HepG2 (cell line): Measurements from ENCODE around the gene PGP. TPM values are rescaled to one million over a fixed set of nuclear protein-coding genes. Genes with fewer than 3 reads are reported as not detected.

Source experiments
- POGZ ChIP-seq: sonication (generic); formaldehyde crosslinking; IDR thresholded peaks from 2 replicates; pipeline ENCODE4 v1.4.0; 2020; ENCODE audit warnings: mild to moderate bottlenecking, missing genetic modification reagents
- POLR2G ChIP-seq: fragments of 200-400 bp; formaldehyde crosslinking; IDR thresholded peaks from 2 replicates; pipeline ENCODE4 v1.6.1; 2018; ENCODE audit warnings: mild to moderate bottlenecking, low read depth, low read length, moderate library complexity
- SIX4 ChIP-seq: sonication (generic); formaldehyde crosslinking; IDR thresholded peaks from 2 replicates; pipeline ENCODE4 v1.4.0; 2020; ENCODE audit warnings: missing genetic modification reagents
- SOX13 ChIP-seq, 3 experiments: fragments of 450-650 bp in 1 of 3; sonication (generic) in 1 of 3; formaldehyde crosslinking in 1 of 3; IDR thresholded peaks in 2 of 3; conservative IDR thresholded peaks in 1 of 3; 2 replicates each; pipeline versions ENCODE4 v1.5.0 to v1.6.1; 2016 to 2020; ENCODE audit warnings: antibody characterized with exemption in 1 of 3, mild to moderate bottlenecking in 1 of 3, missing compliant biosample characterization in 1 of 3, missing genetic modification reagents in 1 of 3, moderate library complexity in 1 of 3
- TBX3 ChIP-seq: fragments of 450-650 bp; IDR thresholded peaks from 2 replicates; pipeline ENCODE4 v1.6.1; 2017; ENCODE audit warnings: antibody characterized with exemption, mild to moderate bottlenecking, inconsistent platforms, borderline replicate concordance
- ZBTB1 ChIP-seq: sonication (generic); formaldehyde crosslinking; IDR thresholded peaks from 2 replicates; pipeline ENCODE4 v1.4.0; 2020; ENCODE audit warnings: missing genetic modification reagents, borderline replicate concordance
- ZFP62 ChIP-seq: sonication (generic); formaldehyde crosslinking; IDR thresholded peaks from 2 replicates; pipeline ENCODE4 v1.4.0; 2020; ENCODE audit warnings: missing genetic modification reagents
- ZIK1 ChIP-seq: sonication (generic); formaldehyde crosslinking; IDR thresholded peaks from 2 replicates; pipeline ENCODE4 v1.5.0; 2020; ENCODE audit warnings: mild to moderate bottlenecking, low read depth, missing genetic modification reagents, borderline replicate concordance
- ZMYM2 ChIP-seq: sonication (generic); formaldehyde crosslinking; IDR thresholded peaks from 2 replicates; pipeline ENCODE4 v1.8.0; 2022; ENCODE audit warnings: mild to moderate bottlenecking, missing genetic modification reagents
- ZNF530 ChIP-seq: sonication (generic); formaldehyde crosslinking; IDR thresholded peaks from 2 replicates; pipeline ENCODE4 v1.5.0; 2020; ENCODE audit warnings: low read depth, mild to moderate bottlenecking, missing genetic modification reagents
- ZSCAN20 ChIP-seq: sonication (generic); formaldehyde crosslinking; IDR thresholded peaks from 2 replicates; pipeline ENCODE4 v1.4.0; 2020; ENCODE audit warnings: missing genetic modification reagents, mild to moderate bottlenecking, borderline replicate concordance
- ZSCAN31 ChIP-seq: sonication (generic); formaldehyde crosslinking; IDR thresholded peaks from 2 replicates; pipeline ENCODE4 v1.5.0; 2020; ENCODE audit warnings: low read depth, mild to moderate bottlenecking, missing genetic modification reagents
- polyA plus RNA-seq, 8 experiments: library from polyadenylated mRNA; depleted of rRNA in 3 of 8; stranded (reverse) in 7 of 8; unstranded in 1 of 8; fragments of >200 nt; fragmentation: Illumina TruSeq in 4 of 8; extraction: Trizol in 4 of 8; gene quantifications; 2 replicates each; pipeline versions ENCODE4 v1.2.1 to v1.2.3, GENCODE V29; 2011 to 2016; ENCODE audit warnings: low read depth in 4 of 8, missing spikeins in 1 of 8, mixed read lengths in 1 of 8; ENCODE audit not compliant: insufficient read depth in 1 of 8
- total RNA-seq, 5 experiments: library from RNA; depleted of rRNA; stranded (reverse); fragments of >200 nt; fragmentation: Illumina TruSeq; extraction: Trizol; gene quantifications; 2 replicates each; pipeline ENCODE4 v1.2.3, GENCODE V29; 2016; ENCODE audit warnings: low read depth in 1 of 5
- TF ChIP-seq, protein P1 (sequence below), 2 experiments: sonication (generic) in 1 of 2; formaldehyde crosslinking in 1 of 2; IDR thresholded peaks; 2 replicates each; pipeline versions ENCODE4 v1.5.1 to v1.6.1; 2011 to 2020; ENCODE audit warnings: borderline replicate concordance in 1 of 2, low read depth in 1 of 2, low read length in 1 of 2, mild to moderate bottlenecking in 1 of 2, missing genetic modification reagents in 1 of 2, moderate library complexity in 1 of 2
- TF ChIP-seq, protein P2 (sequence below): sonication (generic); formaldehyde crosslinking; IDR thresholded peaks from 2 replicates; pipeline ENCODE4 v1.8.0; 2022; ENCODE audit warnings: mild to moderate bottlenecking, missing genetic modification reagents; ENCODE audit not compliant: insufficient replicate concordance
- TF ChIP-seq, protein P3 (sequence below): sonication (generic); formaldehyde crosslinking; IDR thresholded peaks from 2 replicates; pipeline ENCODE4 v1.4.0; 2020; ENCODE audit warnings: mild to moderate bottlenecking, missing genetic modification reagents, borderline replicate concordance
- TF ChIP-seq, protein P4 (sequence below): sonication (generic); formaldehyde crosslinking; IDR thresholded peaks from 2 replicates; pipeline ENCODE4 v1.4.0; 2020; ENCODE audit warnings: missing genetic modification reagents

Gene PGP
- total and polyA plus RNA-seq, 2 of the 13 experiments (the other 11 are each of a cell fraction or from before 2014, with no cell fraction given): 7.3 to 18.3 TPM

DNA sequence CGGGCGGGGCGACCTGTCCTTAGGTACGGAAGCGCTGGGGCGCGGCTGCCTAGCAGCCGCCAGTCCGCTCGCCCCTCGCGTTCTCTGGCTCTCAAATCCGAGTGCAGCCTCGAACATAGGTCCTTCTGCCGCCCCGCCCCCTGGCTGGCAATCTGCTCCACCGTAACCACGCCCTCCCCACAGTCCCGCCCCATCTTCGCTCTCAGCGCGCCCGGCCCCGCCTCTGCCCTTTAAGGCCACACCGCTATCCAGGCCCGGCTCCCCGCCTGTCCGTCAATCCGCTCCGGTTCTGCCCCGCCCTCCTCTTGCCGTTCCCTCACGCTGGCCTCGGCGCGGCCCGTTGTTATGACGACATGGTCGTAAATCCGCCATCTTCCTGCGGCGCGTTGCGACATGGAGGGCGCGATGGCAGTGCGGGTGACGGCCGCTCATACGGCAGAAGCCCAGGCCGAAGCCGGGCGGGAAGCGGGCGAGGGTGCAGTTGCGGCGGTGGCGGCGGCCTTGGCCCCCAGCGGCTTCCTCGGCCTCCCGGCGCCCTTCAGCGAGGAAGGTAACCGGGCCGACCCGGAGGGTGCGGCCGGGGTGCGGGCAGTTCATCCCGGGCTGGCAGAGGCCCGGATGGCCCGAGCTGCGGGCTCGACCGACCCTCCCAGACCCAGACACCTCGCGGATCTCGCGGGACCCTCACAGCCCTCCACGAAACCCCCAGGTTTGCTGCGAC is 8.7 kb upstream of the PGP start, which contains the start of gene E4F1 (continued):
- TF ChIP-seq POLR2G: peak; percentile 92
- no peak for TF ChIP-seq ZFP62 (CRISPR knock-in tag)
- 0 out of 2 replicates have a peak, but pooled peaks have one; percentile 52 for TF ChIP-seq ZMYM2
- no peak; the same call in 1 of the 2 replicates for TF ChIP-seq SOX13 (IDR thresholded peaks at IDR 0.05)
- TF ChIP-seq SOX13 (CRISPR knock-in tag; conservative IDR thresholded peaks at IDR 0.05 in 1 of 2, IDR thresholded peaks at IDR 0.05 in 1 of 2): 0 out of 4 replicates have a peak, but pooled peaks of 1 of the 2 experiments have one; percentile 23
- peak; percentile 75 for TF ChIP-seq POGZ
- TF ChIP-seq, protein P1, sequence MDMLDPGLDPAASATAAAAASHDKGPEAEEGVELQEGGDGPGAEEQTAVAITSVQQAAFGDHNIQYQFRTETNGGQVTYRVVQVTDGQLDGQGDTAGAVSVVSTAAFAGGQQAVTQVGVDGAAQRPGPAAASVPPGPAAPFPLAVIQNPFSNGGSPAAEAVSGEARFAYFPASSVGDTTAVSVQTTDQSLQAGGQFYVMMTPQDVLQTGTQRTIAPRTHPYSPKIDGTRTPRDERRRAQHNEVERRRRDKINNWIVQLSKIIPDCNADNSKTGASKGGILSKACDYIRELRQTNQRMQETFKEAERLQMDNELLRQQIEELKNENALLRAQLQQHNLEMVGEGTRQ (IDR thresholded peaks at IDR 0.05; ENCODE audit: low read depth, low read length): no peak
- TF ChIP-seq, protein P1 (CRISPR knock-in tag; IDR thresholded peaks at IDR 0.05; ENCODE audit: borderline replicate concordance): peak; percentile 51; the same call in 1 of the 2 replicates
- peak; percentile 84 for TF ChIP-seq ZSCAN31 (CRISPR knock-in tag)
- TF ChIP-seq, protein P2, sequence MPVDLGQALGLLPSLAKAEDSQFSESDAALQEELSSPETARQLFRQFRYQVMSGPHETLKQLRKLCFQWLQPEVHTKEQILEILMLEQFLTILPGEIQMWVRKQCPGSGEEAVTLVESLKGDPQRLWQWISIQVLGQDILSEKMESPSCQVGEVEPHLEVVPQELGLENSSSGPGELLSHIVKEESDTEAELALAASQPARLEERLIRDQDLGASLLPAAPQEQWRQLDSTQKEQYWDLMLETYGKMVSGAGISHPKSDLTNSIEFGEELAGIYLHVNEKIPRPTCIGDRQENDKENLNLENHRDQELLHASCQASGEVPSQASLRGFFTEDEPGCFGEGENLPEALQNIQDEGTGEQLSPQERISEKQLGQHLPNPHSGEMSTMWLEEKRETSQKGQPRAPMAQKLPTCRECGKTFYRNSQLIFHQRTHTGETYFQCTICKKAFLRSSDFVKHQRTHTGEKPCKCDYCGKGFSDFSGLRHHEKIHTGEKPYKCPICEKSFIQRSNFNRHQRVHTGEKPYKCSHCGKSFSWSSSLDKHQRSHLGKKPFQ (CRISPR knock-in tag): peak; percentile 58
- TF ChIP-seq, protein P3, sequence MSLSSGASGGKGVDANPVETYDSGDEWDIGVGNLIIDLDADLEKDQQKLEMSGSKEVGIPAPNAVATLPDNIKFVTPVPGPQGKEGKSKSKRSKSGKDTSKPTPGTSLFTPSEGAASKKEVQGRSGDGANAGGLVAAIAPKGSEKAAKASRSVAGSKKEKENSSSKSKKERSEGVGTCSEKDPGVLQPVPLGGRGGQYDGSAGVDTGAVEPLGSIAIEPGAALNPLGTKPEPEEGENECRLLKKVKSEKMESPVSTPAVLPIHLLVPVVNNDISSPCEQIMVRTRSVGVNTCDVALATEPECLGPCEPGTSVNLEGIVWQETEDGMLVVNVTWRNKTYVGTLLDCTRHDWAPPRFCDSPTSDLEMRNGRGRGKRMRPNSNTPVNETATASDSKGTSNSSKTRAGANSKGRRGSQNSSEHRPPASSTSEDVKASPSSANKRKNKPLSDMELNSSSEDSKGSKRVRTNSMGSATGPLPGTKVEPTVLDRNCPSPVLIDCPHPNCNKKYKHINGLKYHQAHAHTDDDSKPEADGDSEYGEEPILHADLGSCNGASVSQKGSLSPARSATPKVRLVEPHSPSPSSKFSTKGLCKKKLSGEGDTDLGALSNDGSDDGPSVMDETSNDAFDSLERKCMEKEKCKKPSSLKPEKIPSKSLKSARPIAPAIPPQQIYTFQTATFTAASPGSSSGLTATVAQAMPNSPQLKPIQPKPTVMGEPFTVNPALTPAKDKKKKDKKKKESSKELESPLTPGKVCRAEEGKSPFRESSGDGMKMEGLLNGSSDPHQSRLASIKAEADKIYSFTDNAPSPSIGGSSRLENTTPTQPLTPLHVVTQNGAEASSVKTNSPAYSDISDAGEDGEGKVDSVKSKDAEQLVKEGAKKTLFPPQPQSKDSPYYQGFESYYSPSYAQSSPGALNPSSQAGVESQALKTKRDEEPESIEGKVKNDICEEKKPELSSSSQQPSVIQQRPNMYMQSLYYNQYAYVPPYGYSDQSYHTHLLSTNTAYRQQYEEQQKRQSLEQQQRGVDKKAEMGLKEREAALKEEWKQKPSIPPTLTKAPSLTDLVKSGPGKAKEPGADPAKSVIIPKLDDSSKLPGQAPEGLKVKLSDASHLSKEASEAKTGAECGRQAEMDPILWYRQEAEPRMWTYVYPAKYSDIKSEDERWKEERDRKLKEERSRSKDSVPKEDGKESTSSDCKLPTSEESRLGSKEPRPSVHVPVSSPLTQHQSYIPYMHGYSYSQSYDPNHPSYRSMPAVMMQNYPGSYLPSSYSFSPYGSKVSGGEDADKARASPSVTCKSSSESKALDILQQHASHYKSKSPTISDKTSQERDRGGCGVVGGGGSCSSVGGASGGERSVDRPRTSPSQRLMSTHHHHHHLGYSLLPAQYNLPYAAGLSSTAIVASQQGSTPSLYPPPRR: peak; percentile 68; the same call in 1 of the 2 replicates
- no peak for TF ChIP-seq ZIK1 (CRISPR knock-in tag)
- no peak; the same call in 1 of the 2 replicates for TF ChIP-seq ZSCAN20 (CRISPR knock-in tag)
- TF ChIP-seq TBX3: peak; percentile 19; the same call in 1 of the 2 replicates
- TF ChIP-seq, protein P4, sequence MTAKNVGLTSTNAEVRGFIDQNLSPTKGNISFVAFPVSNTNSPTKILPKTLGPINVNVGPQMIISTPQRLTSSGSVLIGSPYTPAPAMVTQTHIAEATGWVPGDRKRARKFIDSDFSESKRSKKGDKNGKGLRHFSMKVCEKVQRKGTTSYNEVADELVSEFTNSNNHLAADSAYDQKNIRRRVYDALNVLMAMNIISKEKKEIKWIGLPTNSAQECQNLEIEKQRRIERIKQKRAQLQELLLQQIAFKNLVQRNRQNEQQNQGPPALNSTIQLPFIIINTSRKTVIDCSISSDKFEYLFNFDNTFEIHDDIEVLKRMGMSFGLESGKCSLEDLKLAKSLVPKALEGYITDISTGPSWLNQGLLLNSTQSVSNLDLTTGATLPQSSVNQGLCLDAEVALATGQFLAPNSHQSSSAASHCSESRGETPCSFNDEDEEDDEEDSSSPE: peak; percentile 81
- no peak for TF ChIP-seq SIX4 (CRISPR knock-in tag)
- no peak for TF ChIP-seq ZBTB1 (CRISPR knock-in tag)
- no peak for TF ChIP-seq ZNF530 (CRISPR knock-in tag)
